Tibial nerve (tissue), 4 donors: Measurements from ENCODE around the gene PLSCR1. TPM values are rescaled to one million over a fixed set of nuclear protein-coding genes. Genes with fewer than 3 reads are reported as not detected.

Experiments used
- DNase-seq, 2 donors: peaks; one replicate each; pipeline ENCODE4 v3.0.0-alpha.2; 2019; ENCODE audit warnings: low spot score in 2 of 2
- H3K27ac ChIP-seq, 4 donors: fragments of 200-600 bp; sonication (generic) in 3 of 4; one replicate each; pipeline ENCODE4 v1.5.1; 2017 to 2019; ENCODE audit warnings: mild to moderate bottlenecking in 1 of 4
- H3K27me3 ChIP-seq, 2 donors: fragments of 200-600 bp; sonication (generic) in 1 of 2; one replicate each; pipeline versions ENCODE4 v1.5.1 to v1.6.0; 2017 to 2019
- H3K36me3 ChIP-seq, 3 donors: fragments of 200-600 bp; sonication (generic); one replicate each; pipeline ENCODE4 v1.5.1; 2018 to 2019
- H3K4me1 ChIP-seq, 4 donors: fragments of 200-600 bp; sonication (generic) in 3 of 4; one replicate each; pipeline ENCODE4 v1.5.1; 2017 to 2019
- H3K4me3 ChIP-seq, 4 donors: fragments of 200-600 bp; sonication (generic) in 3 of 4; one replicate each; pipeline ENCODE4 v1.5.1; 2017 to 2019; ENCODE audit warnings: mild to moderate bottlenecking in 1 of 4, moderate library complexity in 1 of 4
- H3K9me3 ChIP-seq, 4 donors: fragments of 200-600 bp; sonication (generic) in 3 of 4; one replicate each; pipeline ENCODE4 v1.5.1; 2017 to 2019
- EP300 ChIP-seq, 2 donors: sonication (generic); formaldehyde crosslinking; IDR thresholded peaks; one replicate each; pipeline ENCODE4 v1.6.1; 2017; ENCODE audit warnings: antibody characterized with exemption in 2 of 2, mild to moderate bottlenecking in 1 of 2
- POLR2A ChIP-seq, 2 donors: fragments of 450-650 bp; IDR thresholded peaks; one replicate each; pipeline ENCODE4 v1.6.1; 2017; ENCODE audit warnings: antibody characterized with exemption in 2 of 2, mild to moderate bottlenecking in 2 of 2, moderate library complexity in 2 of 2
- WGBS, 2 donors: methylation state at CpG; one replicate each; pipeline ENCODE4 v1.1.5; 2018; 5-methylcytosine and 5-hydroxymethylcytosine counted together
- total RNA-seq, 4 donors: library from RNA; depleted of rRNA; stranded (reverse); fragments of >200 nt; gene quantifications; one replicate each; pipeline ENCODE4 v1.1.0, GENCODE V29; 2016
- TF ChIP-seq, protein P1 (sequence below), 5 experiments: fragments of 200-600 bp in 3 of 5; fragments of 450-650 bp in 2 of 5; sonication (generic) in 3 of 5; IDR thresholded peaks; one replicate each; pipeline ENCODE4 v1.5.1; 2016 to 2019; ENCODE audit warnings: antibody characterized with exemption in 5 of 5, mild to moderate bottlenecking in 3 of 5, moderate library complexity in 2 of 5

PLSCR1 gene
- total RNA-seq, 4 donors from 2014 or later: 57.8 to 104 (median 68.7) TPM

DNA sequence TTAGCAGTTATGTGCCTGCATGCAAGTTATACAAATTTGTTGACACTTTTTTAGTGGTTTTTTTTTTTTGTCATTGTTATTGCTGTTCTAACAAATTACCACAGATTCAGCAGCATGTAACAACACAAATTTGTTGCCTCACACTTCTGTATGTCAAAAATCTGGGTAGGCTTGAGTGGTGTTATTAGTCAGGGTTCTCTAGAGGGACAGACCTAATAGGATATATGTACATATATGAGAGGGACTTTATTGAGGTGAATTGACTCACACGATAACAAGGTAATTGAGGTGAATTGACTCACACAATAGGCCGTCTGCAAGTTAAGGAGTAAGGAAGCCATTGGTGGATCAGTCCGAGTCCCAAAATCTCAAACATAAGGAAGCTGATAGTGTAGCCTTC lies 15.0 kb upstream of the PLSCR1 start:
- WGBS, 2 donors: 85 to 96% methylated on average over 3 of the region's 3 CpGs
- Histone ChIP-seq H3K36me3 (no peaks in the 10 kb centered on the region), H3K27me3 (no peaks in the 10 kb centered on the region), H3K9me3 (peaks cover 0 to 3% (median 0%) of the 10 kb centered on the region in 4 donors), H3K27ac (no peak overlapping the region), H3K4me3 (no peak overlapping the region), H3K4me1 (no peaks in the 10 kb centered on the region)
- TF ChIP-seq POLR2A (IDR thresholded peaks at IDR 0.05): no peak
- TF ChIP-seq, protein P1, sequence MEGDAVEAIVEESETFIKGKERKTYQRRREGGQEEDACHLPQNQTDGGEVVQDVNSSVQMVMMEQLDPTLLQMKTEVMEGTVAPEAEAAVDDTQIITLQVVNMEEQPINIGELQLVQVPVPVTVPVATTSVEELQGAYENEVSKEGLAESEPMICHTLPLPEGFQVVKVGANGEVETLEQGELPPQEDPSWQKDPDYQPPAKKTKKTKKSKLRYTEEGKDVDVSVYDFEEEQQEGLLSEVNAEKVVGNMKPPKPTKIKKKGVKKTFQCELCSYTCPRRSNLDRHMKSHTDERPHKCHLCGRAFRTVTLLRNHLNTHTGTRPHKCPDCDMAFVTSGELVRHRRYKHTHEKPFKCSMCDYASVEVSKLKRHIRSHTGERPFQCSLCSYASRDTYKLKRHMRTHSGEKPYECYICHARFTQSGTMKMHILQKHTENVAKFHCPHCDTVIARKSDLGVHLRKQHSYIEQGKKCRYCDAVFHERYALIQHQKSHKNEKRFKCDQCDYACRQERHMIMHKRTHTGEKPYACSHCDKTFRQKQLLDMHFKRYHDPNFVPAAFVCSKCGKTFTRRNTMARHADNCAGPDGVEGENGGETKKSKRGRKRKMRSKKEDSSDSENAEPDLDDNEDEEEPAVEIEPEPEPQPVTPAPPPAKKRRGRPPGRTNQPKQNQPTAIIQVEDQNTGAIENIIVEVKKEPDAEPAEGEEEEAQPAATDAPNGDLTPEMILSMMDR (IDR thresholded peaks at IDR 0.05): no peak
- TF ChIP-seq EP300 (IDR thresholded peaks at IDR 0.05): no peak
- no peak for DNase-seq

DNA sequence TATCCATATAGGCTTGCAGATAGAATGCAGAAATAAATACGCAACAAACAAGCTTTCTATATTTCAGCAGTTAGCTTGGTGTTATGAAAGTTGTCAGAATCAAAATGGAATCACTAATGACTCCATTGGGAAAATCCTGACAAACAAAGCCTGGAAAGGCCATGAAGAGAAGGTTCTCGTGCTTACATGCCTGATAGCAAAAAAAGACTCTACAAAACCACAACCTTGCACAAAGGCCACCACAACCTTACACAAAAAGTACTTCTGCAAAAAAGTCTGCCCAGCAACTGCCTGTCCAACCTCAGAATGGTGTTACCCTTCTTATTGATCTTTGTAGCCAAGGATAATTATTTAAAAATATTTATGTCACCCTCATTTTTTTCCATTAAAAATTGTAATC lies 14.4 kb upstream of the PLSCR1 start:
- Histone ChIP-seq H3K9me3 (peaks cover 0 to 3% (median 0%) of the 10 kb centered on the region in 4 donors), H3K27ac (no peak overlapping the region), H3K4me3 (no peak overlapping the region), H3K27me3 (no peaks in the 10 kb centered on the region), H3K36me3 (no peaks in the 10 kb centered on the region), H3K4me1 (no peaks in the 10 kb centered on the region)
- TF ChIP-seq EP300 (IDR thresholded peaks at IDR 0.05) (no peak), POLR2A (IDR thresholded peaks at IDR 0.05) (no peak)
- TF ChIP-seq, protein P1 (IDR thresholded peaks at IDR 0.05): no peak
- WGBS, 2 donors: 71 to 78% methylated on average over 2 of the region's 2 CpGs
- DNase-seq: no peak

DNA sequence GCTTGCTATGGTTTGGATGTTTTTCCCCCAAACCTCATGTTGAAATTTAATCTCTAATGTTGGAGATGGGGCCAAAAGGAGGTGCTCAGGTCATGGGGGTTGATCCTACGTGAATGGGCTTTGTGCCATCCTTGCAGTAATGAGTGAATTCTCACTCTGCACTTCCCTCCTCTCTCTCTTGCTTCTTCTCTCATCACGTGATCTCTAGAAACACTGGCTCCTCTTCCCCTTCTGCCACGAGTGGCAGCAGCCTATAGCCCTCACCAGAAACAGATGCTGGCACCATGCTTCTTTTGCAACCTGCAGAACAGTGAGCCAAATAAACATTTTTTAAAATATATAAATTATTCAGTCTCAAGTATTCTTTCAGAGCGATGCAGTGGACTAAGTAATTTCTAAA lies 13.3 kb upstream of the PLSCR1 start:
- DNase-seq: no peak
- H3K4me3 ChIP-seq: no peak overlapping the region
- H3K36me3 ChIP-seq: no peaks in the 10 kb centered on the region
- no peaks in the 10 kb centered on the region for H3K27me3 ChIP-seq
- no peak for TF ChIP-seq EP300 (IDR thresholded peaks at IDR 0.05)
- TF ChIP-seq POLR2A (IDR thresholded peaks at IDR 0.05): no peak
- TF ChIP-seq, protein P1 (IDR thresholded peaks at IDR 0.05): no peak
- peaks cover 0 to 3% (median 0%) of the 10 kb centered on the region in 4 donors for H3K9me3 ChIP-seq
- H3K4me1 ChIP-seq: no peaks in the 10 kb centered on the region
- H3K27ac ChIP-seq: no peak overlapping the region
- WGBS, 2 donors: 69 to 71% methylated on average over 4 of the region's 4 CpGs

DNA sequence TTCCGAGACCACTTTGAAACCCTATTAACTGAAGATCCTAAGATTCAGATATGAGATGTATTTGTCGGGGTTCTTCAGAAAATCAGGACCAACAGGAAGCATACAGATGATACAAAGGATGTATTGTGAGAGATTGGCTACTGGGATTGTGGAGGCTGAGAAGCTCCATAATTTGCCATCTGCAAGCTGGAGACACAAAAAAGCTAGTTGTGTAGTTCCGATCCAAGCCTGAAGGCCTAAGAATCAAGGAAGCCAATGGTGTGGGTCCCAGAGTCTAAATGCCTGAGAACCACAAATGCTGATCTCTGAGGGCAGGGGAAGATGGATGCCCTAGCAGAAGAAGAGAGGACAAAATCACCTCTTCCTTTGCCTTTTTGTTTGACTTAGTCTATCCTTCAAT lies 10.9 kb upstream of the PLSCR1 start:
- no peaks in the 10 kb centered on the region for H3K9me3 ChIP-seq
- H3K4me3 ChIP-seq: no peak overlapping the region
- no peak for DNase-seq
- no peaks in the 10 kb centered on the region for H3K36me3 ChIP-seq
- no peaks in the 10 kb centered on the region for H3K27me3 ChIP-seq
- peaks cover 0 to 7% (median 0%) of the 10 kb centered on the region in 4 donors for H3K4me1 ChIP-seq
- WGBS, 2 donors: 65 to 71% methylated on average over 3 of the region's 3 CpGs
- H3K27ac ChIP-seq: no peak overlapping the region
- TF ChIP-seq, protein P1 (IDR thresholded peaks at IDR 0.05): no peak
- TF ChIP-seq POLR2A (IDR thresholded peaks at IDR 0.05) (no peak), EP300 (IDR thresholded peaks at IDR 0.05) (no peak)

DNA sequence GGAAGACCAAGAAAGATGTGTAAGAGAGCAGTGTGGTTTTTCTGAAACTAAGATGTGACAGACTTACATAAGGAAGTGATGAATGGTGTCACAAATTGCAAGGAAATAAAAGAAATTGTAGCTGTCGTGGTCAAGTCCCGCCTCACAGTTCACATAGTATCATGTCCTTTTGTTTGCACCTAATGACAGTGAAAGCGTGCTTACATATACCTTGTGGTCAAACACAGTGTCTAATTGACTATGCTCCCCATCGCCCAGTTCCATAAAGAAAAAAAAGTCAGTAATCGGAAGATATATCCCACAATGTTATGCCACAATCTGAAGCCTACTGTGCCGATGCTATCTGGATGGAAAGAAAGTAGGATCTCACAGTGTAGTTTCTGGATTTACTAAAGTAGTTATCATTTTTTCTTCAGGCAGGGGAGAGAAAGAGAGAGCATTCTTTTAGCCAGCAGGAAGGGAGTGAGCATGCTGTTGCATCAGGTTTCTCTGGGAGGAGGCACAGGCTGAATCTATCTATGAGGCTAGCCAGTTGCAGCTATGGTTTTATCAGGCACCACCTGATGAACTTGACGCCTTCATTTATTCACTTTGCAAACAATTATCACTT lies 9.8 kb upstream of the PLSCR1 start:
- no peaks in the 10 kb centered on the region for H3K27me3 ChIP-seq
- no peak overlapping the region for H3K4me3 ChIP-seq
- 88 to 93% methylated on average over 7 of the region's 7 CpGs for WGBS, 2 donors
- DNase-seq: no peak
- no peaks in the 10 kb centered on the region for H3K9me3 ChIP-seq
- peaks cover 0 to 7% (median 2%) of the 10 kb centered on the region in 4 donors for H3K4me1 ChIP-seq
- H3K36me3 ChIP-seq: no peaks in the 10 kb centered on the region
- H3K27ac ChIP-seq: no peak overlapping the region
- TF ChIP-seq, protein P1 (IDR thresholded peaks at IDR 0.05): no peak
- TF ChIP-seq EP300 (IDR thresholded peaks at IDR 0.05) (no peak), POLR2A (IDR thresholded peaks at IDR 0.05) (no peak)
